ENCODE results near the gene RAB40C.

RAB40C gene

DNA sequence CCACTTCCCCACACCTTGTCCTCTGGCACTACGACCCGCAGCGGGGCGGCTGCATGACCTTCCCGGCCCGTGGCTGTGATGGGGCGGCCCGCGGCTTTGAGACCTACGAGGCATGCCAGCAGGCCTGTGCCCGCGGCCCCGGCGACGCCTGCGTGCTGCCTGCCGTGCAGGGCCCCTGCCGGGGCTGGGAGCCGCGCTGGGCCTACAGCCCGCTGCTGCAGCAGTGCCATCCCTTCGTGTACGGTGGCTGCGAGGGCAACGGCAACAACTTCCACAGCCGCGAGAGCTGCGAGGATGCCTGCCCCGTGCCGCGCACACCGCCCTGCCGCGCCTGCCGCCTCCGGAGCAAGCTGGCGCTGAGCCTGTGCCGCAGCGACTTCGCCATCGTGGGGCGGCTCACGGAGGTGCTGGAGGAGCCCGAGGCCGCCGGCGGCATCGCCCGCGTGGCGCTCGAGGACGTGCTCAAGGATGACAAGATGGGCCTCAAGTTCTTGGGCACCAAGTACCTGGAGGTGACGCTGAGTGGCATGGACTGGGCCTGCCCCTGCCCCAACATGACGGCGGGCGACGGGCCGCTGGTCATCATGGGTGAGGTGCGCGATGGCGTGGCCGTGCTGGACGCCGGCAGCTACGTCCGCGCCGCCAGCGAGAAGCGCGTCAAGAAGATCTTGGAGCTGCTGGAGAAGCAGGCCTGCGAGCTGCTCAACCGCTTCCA is 43.6 kb downstream of the RAB40C start:
- no peak for DNase-seq (ENCODE audit: low spot score)

DNA sequence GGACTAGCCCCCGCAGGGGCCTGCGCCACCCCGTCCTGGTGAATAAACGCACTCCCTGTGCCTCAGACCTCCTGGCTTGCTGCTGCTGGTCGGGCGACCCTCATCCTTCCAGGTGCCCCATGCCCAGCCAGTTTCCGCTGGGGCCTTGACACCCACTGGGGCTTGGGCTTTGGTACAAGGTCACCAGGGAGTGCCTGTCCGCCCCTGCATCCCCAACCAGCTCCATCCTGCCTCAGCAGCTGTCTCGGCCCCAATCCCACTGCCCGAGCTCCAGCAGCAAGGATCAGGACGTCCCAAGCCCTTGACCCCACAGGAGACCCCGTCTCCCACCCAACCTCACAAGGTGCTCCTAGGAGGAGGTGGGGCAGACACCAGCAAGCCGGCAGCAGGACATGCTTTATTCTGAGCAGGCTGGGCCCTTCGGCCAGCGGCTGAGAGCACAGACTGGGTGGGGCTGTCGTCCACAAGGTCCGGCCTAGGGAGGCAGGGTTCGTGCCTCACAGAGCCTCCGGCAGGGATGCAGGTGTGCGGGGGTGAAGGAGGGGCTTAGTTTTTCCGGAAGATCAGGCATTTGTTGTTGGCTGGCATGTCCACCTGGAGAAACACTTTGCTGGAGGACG is 44.3 kb downstream of the RAB40C start:
- DNase-seq (ENCODE audit: low spot score): no peak

DNA sequence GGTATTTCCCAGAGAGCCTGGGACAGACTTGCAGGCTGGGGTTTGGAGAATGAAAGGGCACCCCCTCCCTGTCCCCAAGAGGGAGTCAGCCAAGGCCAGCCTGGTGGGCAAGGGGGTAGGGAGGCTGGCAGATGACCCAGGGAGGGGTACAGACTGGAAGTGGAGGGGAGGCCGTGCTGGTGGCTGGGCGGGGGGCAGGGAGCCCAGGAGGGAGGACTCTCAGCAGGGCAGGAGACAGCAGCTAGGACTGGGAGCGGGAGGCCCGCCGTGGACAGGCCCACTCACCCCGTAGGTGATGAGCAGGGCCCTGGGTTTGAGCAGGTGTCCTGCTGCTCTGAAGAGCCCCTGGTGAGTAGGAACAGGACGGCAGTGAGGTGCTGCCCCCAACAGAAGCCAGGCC is 45.1 kb downstream of the RAB40C start:
- DNase-seq (ENCODE audit: low spot score): no peak

DNA sequence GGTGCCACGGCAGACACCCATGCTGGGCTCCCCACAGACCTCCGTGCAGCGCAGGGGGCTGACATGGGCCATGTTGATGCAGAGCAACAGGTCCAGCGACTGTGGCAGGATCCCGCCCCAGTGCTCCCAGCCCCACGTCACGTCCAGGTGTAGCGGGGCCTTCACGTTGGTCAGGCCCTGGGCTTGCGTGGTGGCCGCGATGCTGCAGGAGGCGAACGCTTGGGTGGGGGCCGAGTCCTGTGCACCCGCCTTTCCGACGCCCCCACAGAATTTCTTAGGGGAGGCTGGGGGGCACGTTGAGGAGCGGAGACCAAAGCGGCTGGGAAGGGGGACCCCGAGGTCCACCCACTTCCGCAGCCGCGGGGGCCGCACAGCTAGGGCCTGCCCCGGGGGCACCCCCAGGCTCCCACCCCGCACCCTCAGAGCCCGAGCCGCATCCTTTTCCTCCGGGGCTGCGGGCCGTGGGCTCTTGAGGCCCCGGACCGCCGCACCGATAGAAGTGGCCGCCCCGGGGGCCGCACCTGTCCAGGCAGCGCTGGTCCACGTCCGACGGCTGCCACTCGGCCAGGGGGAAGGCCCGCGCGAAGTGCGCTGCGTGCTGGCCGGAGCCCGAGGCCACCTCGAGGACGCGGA is 45.8 kb downstream of the RAB40C start:
- DNase-seq (ENCODE audit: low spot score): no peak

DNA sequence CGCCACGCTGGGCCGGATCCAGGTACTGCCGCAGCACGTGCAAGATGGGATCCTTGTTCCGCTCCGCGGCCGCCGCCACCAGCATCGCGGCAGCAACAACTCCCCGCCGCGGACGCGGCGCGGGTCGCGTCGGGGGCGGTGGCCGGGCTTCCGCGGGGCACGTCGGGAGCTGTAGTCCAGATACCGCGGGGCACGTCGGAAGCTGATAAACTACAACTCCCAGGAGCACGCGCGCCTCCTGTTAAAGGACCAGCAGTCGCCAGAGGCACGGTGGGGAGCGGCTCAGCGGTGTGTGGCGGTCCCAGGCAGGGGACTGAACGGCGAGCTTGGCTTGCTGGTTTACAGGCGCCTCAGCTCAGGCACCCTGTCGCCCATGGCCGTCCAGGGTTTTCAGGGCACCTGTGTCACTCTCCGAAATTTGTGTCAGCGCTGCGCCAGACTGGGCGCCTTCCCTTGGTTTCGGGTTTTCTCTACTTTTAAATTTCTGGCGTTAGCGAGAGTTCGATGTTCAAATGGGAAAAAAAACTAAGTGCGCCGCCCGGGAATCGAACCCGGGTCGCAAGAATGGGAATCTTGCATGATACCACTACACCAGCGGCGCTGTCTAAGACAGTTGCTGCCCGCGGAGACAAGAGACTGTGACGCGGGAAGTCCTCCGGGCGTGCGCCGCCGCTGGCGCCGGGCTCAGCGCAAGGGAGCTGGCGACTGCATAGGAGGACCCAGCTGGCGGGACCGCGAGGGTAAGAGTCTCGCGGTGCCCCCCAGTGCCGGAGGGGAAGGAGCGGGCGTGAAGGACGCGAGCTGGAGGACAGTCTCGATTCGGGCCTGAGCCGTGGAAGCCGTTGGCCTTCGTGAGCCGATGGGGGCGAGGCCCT is 46.6 kb downstream of the RAB40C start, which contains the start of gene METTL26:
Gene METTL26, minus strand, starts transcription at position 100 of the 875 bp plus-strand sequence. Its CDS starts 15 bp downstream, at position 85.
- peak; percentile 95 for DNase-seq (ENCODE audit: low spot score)

DNA sequence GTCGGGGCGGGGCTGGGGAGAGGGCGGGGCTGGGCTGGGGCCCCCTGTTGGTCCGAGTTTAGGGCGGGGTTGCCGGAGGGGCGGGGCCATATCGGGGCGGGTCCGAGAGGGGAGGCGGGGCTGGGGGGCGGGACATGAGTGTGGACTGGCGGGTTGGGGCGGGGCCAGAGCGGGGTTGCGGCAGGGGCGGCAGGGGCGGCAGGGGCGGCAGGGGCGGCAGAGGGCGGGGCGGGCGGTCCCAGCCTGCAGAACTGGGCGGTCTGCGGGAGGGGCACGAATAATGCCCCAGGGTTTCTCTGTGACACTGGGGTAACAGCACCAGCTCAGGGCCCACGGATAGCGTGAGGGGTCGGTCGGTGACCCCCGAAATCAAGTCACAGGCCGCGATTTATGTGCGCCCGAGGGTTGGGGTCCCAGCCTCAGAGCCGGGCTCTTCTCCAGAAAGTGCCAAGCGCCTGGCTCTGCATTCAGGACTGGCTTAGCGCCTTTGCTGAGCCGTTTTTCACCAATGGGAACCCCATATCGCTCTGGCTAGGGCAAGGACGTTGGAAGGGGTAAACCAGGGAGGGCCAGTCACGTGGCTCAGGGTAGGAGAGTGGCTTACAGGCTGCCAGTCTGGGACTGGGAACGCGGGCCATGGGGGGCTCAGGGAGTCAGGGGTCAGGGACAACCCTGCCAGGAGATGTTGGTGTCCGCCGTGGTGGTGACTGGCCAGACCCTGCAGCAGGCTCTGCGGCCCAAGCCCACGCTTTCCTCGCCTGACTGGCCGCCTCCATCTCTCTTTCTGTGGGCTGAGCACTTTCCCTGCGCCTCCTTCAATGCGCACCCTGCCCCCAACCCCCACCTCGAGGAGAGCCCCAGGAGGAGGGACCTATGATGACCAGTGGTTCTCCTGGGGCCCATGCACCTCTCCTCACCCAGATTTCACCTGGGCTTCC is 47.5 kb downstream of the RAB40C start:
- peak; percentile 100 for DNase-seq (ENCODE audit: low spot score)

DNA sequence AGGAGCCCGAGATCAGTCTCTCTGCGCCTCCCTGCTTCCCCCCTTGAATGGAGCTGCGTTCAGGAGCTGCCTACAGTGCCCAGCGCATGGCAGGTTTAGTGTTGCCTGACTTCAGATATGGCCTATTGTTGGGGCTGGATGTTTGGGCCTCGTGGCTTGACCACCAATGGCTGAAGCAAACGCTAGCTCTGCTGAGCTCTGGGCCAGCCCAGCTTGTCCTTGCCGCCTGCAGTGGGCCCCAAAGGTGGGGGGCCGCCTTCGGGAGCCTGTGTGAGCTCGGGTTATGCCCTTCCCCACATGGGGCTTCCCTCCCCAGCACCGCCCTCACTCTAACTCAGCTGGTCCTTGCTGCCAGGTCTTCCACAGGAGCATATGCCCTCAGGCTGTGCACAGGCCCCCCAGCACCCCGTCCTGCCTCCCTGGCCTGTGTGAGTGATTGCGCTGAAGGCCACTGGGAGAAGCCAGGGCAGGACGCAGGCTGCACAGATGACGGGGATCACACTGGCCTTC is 48.2 kb downstream of the RAB40C start:
- no peak for DNase-seq (ENCODE audit: low spot score)

DNA sequence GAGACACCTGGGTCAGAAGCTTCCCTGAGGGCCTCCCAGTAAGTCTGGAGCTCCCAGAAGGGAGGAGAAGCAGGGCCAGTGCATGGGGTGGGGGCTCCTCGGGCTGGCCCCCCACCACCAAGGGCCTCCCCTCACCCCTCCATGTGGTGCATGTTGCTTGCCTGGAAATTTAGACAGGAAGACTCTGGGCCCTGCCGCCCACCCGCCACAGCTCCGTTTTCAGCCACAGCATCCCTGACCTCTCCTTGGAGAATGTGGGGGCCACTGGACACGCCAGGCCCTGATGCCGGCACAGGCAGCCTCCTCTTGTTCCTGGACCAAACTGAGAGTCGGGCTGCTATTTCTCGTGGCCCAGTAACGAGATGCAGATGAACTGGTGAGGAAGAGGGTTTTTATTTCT is 49.0 kb downstream of the RAB40C start:
- no peak for DNase-seq (ENCODE audit: low spot score)

DNA sequence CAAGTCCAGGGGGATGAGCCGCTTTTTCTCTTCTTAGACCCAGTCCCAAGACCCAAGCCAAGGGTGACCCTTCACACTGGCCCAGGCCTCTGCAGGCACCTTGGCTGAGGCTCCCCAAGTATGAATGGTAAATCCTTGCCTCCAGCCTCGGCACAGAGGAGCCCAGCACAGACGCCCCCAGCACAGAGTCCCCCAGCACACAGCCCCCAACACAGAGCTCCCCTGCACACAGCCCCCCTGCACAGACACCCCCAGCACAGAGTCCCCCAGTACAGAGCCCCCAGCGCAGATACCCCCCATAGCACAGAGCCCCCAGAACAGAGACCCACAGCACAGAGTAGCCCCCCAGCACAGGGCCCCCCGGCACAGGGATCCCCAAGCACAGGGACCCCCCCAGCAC is 50.7 kb downstream of the RAB40C start:
- DNase-seq (ENCODE audit: low spot score): no peak

DNA sequence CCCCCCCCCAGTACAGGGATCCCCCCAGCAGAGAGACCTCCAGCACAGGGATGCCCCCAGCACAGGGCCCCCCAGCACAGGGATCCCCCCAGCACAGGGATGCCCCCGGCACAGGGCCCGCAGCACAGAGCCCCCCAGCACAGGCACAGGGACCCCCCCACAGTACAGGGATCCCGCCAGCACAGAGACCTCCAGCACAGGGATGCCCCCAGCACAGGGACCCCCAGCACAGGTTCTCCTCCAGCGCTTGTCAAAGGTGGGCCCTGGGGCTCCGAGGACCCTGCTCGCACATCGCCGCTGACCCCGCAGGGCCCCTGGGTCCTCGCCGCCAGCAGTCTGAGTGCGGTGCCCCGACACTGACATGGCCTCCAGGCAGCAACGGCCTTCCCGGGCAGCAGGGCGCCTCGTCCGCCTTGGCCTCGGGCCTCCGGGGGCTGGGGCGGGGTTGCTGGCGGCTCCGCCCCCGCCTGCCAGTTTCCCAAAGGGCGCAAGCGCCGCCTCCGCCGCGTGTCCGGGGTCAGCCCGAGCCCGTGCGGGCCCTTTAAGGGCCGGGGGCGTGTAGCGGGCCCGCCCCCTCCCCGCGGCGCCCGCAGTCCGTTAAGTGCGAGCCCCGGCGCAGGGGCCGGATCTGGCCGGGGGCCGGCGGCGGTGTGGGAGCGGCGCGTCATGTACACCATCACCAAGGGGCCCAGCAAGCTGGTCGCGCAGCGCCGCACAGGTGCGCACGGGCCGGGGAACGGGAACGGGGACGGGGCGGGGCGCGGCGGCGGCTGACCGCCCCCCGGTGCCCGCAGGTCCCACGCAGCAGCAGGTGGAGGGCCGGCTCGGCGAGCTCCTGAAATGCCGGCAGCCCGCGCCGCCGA is 51.7 kb downstream of the RAB40C start, which contains the start of gene MCRIP2:
Gene MCRIP2, plus strand, starts transcription at position 503 of the 863 bp plus-strand sequence. Its CDS starts 164 bp downstream, at position 667.
- DNase-seq (ENCODE audit: low spot score): peak; percentile 95

DNA sequence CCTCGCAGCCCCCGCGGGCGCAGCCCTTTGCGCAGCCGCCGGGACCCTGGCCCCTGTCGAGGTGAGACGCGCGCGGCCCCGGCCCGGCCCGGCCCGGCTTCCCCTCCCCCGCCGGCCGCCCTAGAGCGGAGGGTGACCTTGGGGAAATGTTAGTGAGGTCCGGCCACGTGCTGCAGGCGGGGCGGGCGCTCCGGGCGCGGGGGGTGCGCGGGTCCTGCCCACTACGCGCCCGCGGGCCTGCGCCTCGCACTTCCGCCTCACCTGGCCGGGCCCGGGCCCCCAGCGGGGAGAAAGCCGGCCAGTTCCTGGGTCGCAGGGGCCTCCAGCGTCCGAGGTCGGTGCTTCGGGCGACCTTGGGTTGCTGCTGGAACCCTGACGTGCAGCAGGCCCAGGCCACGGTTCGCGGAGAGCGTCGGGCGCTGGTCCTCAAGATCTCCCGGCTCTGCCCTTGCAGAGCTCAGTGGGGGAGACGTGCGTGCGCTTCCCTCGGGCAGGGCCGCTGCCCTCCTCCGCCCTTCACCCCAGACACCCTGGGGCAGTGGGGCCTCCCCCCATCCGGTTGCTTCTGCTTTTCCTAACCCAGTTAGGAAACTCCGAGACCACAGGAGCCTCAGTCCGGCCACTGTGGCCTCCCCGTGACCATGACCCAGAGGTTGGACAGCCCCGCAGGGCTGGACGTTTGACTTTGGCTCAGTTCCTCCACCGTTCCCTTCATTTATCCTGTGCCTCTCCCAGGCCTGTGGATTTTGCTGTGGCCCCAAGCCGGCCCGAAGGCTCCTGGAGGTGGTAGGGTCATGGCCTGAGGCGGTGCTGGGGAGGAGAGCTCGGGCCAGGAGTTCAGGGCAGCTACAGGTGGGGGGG is 52.6 kb downstream of the RAB40C start:
- peak; percentile 55 for DNase-seq (ENCODE audit: low spot score)

DNA sequence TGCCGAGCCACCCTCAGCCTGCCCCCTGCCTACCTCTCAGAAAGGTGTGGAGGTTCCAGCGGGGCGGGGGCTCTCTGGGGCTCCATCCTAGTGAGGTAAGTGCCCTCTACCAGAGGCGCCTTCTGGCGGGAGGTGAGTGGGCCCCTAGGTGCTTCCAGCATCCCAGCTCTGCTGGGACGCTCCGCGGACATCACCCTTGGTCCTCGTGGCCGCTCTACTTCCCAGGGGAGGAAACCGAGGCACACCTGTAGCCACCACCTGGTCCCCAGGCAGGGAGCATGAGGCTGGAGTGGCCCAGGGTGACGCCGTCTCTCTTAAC is 53.1 kb downstream of the RAB40C start:
- no peak for DNase-seq (ENCODE audit: low spot score)

DNA sequence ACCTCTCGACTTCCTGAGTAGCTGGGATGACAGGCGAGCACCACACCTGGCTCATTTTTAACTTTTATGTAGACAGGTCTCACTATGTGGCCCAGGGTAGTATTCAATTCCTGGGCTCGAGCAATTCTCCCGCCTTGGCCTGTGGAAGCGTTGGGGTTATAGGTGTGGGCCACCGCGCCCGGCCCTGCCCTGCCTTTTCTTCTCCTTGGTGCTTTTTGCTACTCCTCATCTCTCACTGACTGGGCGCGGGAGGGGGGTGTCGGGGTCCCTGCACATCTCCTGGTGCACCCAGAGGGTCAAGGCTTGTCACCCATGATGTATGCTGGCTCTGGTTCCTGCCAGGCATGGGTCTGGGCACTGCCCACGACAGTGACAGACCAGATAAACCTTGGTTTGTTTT is 54.7 kb downstream of the RAB40C start:
- no peak for DNase-seq (ENCODE audit: low spot score)

DNA sequence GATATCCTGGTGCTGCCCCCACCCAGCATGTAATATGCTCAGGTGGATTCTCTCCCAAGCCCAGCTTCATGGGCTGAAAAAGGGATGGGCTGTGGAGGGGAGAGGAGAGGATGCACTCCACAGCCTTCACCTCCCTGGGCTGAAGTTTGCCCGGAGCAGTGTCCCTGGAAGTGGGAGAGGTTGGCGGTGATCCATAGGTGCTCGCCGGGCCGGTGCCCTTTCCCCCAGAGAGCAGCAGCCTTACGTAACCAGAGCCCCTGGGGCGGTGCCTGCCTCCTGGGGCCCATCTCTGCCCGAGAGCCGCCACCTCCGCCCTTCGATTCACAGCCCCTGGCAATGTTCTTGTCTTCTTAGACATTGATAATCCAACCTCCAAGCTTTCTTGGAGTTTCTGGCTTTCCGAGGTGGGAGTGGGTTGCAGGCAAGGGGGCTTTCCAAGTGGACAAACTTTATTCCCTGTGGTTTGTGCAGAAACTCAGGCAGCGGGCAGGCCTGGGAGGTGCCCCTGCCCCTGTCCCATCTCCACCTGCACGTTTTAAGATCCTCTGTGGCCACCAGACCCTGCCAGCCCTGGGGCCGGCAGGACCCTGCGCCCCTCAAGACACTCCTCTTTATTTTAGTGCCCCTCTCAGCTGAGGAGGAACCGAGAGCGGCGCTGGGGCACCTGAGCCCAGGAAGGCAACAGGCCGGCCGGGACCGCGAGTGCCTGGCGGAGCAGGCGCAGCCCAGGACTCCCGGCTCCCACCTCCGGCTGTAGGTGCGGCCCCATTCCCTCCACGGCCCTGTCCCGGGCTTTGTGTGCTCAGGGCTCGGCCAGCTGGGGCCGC is 56.2 kb downstream of the RAB40C start:
- no peak for DNase-seq (ENCODE audit: low spot score)

DNA sequence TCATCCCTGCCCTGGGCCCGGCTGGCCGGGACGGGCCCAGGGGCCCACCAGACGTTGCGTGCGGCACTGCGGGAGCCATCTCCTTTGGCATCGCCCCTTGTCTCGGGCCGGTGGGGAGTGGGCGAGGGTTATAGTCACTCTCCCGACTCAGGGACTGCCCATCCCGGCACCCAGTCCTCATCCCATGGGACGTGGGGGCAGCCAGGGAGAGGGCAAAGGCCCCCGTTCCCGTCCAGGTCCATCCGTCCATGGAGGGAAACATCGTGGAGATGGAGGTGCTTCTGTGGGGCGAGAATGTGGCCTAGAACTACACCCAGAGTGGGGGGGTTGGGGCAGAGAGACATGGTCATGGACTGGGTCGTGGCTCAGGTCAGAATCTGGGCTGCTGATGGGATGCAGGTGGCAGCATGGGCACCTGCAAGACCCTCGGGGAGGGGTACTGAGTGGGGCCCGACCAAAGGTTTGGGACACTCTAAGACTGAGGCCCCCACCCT is 56.9 kb downstream of the RAB40C start:
- DNase-seq (ENCODE audit: low spot score): no peak

DNA sequence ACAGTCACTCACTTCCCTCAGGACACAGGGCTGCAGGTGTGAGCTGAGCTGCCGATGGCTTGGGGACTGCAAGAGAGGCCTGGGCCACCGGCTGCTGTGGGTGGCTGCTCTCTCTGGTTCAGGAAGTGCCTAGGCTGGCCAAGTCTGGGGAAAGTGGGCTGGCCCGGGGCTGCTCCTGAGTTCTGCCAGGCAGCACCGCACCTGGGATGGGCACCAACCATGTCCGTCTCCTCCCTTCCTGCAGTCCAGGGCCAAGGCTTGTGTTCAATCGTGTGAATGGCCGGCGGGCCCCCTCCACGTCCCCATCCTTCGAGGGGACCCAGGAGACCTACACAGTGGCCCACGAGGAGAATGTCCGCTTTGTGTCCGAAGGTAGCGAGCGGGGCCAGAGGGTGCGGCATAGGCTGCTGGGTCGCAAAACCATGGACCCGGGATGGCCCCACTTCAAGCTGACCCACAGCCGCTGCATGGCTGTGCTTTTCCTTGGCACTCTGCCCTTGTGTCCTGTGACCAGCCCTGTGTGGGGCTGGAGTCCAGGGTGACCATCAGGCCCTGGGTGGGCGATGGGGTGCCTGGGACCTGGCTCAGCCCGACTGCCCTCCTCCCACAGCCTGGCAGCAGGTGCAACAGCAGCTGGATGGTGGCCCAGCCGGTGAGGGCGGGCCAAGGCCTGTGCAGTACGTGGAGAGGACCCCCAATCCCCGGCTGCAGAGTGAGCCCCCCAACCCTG is 57.5 kb downstream of the RAB40C start:
- DNase-seq (ENCODE audit: low spot score): no peak

DNA sequence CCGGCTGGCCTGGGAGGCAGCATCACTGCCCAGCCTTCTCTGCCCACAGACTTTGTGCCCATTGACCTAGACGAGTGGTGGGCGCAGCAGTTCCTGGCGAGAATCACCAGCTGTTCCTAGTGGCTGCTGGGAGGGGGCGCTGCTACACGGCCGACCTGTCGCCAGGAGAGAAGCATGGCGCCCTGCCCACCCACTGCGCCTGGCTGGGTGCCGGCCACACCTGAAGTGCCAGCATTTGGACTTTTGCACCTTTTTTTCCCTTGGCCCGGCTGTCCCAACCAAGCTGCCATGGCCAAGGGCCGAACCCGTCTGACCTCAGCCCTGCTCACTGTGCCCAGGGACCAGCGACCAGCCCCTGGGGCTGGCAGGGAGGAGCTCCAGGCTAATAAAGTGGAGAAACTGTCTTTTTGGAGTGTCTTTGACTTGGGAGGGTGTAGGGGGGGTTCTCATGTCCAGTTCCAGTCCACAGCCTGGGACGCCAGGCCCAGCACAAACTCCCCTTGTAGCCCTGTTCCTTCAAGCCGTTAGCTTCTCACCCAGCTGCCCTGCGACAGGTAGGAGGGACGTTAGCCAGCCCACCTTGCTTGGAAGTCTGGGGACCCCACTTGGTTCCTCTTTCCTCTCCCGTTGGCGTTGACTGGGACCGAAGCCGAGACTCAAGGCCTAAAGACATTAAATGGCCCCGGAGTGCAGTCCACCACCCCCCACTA is 58.4 kb downstream of the RAB40C start:
- DNase-seq (ENCODE audit: low spot score): peak; percentile 43
